ENCODE results near the gene OTUD6A.

OTUD6A gene

DNA sequence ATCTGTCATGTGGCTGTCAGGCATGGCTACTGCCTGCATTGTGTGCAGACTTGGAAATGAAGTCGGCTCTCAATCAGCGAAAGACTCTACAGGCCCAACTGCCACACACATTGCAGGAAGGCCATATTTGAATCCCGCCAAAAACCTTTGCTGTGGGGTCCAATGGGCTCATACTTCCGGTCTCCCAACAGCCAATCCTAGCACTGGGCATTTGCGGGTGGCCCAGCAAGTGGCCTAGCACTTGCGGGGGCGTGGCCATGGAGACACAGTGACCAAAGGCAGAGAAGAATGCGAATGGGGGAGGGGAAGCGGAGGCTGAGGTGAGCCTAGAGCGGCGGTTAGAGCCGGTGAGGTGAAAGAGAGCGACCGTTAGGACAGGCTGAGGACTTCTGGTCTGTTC is at the start of gene OTUD6A:
TSS of gene OTUD6A (plus strand) at position 382 of the 400 bp plus-strand sequence. CDS start 68 bp downstream, outside the sequence.
- DNase-seq, result no peak

DNA sequence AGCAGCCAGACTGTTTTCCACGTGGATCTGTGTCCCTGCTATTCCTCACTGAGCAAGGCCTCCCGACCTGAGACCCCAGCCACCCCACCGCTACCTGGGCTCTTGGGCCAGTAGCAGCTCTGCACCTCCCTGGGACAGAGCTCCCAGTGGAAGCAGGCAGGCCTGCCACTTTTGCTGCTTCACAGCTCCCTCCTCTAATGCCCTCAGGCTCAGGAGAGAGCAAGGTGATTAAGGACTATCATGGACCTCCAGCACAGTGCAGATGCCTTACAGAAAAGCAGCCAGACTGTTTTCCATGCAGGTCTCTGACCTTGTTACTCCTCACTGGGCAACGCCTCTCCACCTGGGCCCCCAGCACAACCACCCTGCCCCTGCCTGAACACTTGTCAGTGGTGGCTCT is 49.5 kb upstream of the OTUD6A start:
- no peak for DNase-seq

- DNase-seq, result no peak
Measured at GRCh38 chrX:70013466-70014381, 48.5 kb upstream of the OTUD6A start.

GRCh38 chrX:70016513-70016912 is 45.7 kb upstream of the OTUD6A start:
- DNase-seq, result no peak

DNA sequence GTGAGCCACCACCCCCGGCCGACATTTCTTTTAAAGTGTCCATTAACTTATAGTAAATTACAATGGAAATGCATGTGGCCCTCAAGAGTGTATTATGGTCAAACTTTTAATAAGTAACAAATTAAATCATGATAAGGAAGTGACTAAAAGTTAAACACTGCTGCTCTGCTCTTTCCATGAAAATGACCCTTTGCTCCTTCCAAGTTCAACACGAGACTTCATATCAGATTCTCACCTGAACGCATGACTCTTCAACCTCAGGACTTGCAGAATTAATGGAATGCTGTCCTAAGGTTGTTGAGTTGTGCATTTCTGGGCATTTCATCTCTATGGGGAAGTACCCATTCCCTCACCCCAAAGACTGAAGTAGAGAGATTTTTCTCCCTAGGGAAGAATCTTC is 39.6 kb upstream of the OTUD6A start:
- DNase-seq, result no peak

DNA sequence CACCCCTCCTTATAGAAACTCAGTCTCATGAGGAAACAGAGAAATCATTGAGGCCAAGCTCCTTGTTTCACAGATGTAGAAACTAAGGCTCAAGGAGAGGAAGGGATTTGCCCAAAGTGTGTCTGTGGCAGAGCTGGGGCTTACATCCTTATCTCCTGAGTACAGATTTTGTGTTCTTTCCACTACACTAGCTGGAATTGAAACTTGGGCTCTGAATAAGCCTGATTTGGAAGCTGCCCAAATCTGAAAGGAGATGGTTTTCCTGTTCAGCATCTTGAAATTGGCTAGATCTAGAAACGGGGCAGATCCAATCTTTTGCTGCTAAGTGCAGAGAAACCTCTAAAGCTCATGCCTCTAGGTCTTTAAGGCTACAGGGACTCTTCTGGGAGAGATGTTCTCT is 36.8 kb upstream of the OTUD6A start:
- DNase-seq, result no peak

DNA sequence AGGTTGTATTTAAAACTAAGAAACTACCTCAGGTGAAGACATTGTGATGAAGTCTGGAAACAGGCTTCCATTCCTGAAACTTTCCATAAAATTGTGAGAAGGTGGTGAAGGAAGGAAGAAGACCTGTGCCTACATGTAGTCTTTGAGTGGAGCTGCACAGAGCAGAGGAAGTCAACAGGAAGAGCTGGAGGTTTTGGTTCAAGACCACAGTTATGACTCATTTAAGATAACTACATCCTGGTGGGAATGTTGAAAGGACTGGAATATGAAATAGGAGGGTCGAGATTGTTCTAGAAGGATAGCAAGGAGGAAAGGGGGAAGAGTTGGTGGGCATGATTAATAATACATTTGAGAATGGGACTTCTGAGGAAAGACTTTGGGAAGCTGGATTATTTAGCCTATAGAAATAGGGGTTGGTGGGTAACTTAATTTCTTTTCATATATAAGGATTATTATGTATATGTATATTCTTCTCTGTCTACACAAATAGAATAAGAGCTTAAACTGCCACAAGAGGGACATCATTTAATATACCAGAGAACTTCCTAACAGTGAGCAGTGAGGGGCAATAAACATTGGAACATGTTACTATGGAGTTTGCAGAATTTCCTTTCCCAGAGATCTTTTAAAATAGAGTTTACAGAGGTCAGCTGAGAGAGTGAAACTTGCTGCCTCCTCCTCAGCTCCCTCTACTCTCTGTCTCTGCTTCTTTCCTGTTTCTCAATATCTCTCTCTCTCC is 36.0 kb upstream of the OTUD6A start:
- DNase-seq, result no peak

DNA sequence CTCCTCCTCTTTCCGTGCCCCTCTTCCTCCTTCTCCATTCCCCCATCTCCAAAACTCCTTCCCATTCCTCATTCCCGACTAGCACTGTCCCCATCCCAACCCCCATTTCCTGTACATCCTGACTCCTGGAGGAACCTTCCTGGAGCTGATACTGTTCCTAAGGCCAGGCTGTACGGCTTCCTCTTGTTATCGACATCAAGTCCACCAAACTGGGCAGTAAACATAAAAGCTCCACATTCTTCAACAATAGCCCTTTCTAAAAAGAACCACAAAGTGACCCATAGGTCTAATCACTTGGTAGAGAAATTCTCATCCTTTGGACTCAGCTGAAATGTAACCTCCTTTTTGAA is 35.4 kb upstream of the OTUD6A start:
- no peak for DNase-seq

DNA sequence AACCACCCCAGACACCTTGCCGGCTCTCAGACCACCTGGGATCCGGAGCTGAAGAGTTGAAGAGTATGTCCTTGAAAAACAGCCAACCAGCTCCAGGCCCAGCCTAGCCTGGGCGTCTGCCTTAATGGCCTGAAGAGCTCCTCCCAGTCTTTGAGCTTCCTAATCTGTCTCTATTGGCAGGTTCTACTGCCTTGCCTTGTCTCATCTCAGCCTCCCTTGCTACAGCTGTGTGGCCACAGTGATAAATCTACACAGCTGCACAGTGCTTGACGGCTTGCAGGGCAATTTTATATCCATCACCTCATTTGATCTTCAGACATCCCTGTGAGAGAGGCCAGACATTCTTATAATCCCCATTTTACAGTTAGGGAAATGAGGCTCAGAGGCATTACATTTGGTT is 32.4 kb upstream of the OTUD6A start:
- no peak for DNase-seq

GRCh38 chrX:70030301-70030767 is 31.9 kb upstream of the OTUD6A start:
- peak; percentile 49 for DNase-seq

DNA sequence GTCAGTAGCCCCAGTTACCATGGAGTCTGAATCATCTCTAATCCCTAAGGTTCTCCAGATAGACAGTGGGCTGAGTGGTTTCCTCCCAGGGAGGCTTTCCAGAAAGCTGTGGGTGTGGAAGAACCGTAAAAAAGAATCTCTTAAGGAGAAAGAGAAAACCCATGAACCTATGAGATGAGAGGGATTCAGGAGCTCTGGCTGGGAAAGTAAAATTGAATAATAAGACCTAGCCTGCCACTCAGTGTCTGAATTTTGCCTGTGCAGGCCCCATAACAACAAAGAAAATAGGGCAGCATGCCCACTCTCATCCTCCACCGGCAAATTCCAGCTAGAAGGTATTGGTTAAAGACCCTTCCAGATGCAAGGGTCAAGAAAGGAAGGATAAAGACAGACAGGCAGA is 29.5 kb upstream of the OTUD6A start:
- no peak for DNase-seq

GRCh38 chrX:70033348-70034051 is 28.8 kb upstream of the OTUD6A start:
- DNase-seq, result peak; percentile 21

DNA sequence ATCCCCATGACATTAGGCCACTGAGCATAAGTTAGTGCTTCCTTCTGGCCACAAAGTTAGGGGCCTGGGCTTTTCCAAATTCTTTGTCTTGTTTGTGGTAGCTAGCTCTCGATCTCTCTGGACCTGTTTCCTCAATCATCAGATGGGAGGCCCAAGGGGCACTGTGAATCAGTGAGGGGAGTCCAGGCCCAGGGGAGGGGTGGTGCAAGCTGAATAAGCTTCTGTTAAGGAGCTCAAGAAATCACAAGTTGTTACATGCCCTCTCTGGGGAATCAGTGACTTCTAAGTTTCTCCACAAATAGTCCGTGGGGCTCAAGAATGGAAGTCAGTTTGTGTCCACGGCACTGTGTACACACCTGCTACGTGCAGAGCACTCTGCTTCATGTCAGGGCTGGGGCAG is 27.6 kb upstream of the OTUD6A start:
- DNase-seq, result no peak

DNA sequence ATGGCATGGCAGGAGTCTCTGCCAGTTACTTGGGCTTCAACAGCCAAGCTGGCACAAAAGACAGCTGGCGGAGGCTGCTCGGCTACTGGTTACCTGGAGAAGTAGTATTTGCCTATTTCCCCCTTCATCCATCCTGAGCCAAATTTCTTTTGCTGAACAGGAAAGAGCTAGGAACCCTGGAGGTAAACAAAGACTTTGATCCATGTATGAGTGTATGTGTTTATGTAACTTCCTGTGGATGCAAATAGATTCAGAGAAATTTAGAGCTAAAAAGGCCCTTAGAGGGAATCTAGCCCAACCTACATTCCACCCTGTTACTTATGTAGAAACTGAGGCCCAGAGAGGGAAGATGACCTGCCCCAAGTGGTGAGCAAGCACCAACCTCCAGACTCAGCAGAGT is 23.7 kb upstream of the OTUD6A start:
- no peak for DNase-seq

DNA sequence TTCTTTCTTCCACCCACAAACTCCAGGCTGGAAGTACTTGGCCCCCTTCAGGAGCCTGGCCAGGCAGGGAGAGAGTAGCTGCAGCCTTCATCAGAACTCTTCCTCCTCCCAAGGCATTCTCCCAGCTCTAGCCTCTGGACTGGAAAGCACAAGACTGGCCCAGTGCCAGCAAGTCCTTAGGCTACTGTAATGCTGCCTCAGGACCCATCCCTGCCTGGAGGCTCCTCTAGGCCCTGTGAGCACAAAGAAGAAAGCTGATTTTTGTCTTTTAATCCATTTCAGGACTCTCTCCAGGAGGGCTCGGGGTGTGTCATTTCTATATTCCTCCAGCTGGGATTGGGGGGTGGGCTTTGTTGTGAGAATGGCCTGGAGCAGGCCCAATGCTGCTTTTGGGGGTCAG is 23.3 kb upstream of the OTUD6A start:
- no peak for DNase-seq

GRCh38 chrX:70039758-70040157 is 22.5 kb upstream of the OTUD6A start:
- DNase-seq, result no peak

DNA sequence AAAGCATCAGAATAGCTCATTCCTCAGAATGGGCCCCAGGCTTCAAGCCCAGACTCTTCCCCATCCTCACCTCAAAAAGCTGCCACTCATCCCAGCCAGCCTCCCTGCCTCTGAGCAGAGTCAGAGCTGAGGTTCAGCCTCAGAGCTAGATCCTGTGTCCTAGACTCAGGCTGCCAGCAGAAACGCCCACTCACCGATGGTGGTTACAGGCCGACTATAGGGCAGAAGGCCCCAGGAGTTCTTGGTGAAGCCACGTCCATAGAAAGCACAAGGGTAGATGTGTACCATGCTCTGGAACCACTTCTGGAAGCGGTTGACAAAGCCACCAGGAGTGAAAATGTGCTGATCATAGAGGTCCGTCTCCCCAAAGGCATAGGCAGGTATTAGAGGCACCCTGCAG is 20.3 kb upstream of the OTUD6A start:
- no peak for DNase-seq

DNA sequence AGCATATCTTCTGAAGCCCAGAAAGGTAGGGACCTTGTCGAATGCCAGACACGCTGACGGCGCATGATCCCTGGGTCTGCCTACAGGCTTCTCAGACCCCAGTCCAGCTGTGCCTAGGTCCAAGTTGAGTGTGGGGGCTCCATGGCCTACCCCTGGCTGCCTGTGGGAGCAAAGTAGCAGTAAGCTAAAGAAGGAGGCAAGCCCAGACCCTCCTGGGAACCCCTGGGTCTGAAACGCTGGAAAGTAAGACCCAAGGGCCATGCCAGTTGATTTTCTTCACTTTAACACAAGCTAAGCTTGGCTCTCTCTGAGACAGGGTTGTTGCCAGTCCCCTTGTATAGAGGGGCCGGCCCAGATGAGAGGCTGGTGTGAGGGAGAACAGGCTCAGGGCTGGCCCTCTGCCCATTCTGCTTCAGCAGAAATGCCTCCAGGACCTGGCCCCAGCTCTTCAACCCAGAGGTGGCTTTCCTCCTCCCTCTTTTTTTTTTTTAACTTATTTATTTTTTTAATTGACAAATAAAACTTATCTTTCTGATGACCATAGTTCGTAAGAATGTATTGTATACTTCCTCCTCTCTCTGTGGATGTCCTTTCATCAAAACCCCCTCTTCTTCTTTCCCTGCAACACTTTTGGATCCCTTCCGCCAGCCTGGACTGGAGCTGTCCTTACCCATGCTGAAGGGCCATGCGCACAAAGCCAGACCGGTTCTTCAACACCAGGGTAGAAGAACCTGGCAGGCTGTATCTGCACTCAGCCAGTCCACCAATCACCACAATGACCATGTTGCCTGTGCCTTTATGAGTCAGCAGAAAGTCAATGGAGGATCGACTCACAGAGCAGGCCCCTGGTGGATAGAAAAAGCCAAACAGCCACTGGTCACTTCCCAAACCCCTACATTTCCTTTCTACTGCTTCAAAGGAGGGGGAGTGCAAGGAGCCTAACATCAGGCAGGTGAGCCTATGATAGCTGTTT is 19.6 kb upstream of the OTUD6A start:
- DNase-seq, result no peak

GRCh38 chrX:70043685-70044084 is 18.6 kb upstream of the OTUD6A start:
- no peak for DNase-seq

DNA sequence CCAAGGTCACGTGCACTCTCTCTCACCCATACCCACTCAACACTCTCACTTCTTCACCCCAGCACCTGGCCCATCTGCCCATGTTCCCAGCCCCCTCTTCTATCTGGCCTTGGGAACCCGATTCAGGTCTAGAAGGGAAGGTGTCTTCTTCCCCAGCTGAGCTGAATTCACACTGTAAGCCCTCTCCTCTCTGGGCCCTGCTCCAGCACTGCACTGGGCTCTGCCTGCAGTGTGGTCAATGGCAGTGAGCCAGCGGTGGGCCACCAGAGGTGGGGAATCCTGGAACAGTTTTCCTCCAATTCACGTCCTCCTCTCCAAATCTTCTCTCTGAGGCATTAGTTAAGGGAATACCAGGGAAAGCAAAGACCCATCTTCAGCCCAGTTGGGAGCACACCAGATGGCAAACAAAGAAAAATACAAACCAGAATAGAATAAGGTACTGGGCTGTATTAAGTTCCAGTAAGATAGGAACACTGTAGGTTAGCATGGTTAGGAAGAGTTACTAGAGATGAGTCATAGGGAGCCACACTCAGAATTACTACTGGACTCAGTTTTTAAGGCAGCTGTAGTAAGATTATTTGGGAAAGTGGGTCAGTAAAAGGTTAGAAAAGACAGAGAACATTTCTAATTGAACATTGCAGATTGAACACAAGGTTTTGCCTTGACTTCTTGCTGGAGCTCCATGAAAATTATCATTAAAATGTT is 17.6 kb upstream of the OTUD6A start:
- no peak for DNase-seq

DNA sequence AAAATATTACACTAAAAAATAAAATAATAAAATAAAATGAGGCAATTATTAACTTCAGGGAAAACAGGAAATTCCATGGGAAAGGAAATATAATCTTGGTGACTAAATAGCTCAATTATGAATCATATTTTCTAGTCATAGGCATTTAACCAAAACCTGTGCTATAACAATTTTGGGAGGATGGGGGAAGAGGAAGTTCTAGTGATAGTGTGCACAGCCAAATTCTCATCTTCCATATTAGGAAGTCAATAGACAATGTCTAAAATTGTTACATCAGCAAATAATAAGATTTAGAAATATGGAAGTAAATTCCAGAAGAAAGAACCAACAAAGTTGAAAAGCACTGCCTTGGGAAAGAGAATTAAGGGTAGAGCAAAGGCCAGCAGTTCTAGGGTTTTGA is 15.3 kb upstream of the OTUD6A start:
- DNase-seq, result no peak

DNA sequence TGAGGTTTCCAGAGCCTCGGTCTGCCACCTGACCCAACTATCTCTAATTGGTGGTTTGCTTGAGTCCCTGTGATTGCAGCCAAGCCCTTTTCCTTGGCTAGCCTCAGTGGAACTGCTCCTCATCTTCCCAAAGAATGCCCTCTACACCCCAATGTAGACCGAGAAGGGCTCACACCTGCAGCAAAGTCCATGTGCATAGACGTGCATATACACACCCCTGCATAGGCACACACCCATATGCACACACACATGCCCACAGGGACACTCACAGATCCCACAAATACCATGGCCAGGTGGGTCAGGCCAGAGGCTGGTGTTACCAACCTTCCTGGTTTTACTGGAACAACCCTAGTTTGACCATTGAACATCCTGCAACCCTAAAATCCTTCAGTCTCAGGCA is 12.9 kb upstream of the OTUD6A start:
- no peak for DNase-seq
